Measurements from ENCODE around the gene MMP24.
A peak's percentile ranks its signal among the peaks of the same experiment; 100 is the strongest.
"Not testable (repeated sequence)": the region's sequence is repeated elsewhere in the genome, so short reads cannot be mapped to it uniquely, and the experiment has no call there.

MMP24 gene

DNA sequence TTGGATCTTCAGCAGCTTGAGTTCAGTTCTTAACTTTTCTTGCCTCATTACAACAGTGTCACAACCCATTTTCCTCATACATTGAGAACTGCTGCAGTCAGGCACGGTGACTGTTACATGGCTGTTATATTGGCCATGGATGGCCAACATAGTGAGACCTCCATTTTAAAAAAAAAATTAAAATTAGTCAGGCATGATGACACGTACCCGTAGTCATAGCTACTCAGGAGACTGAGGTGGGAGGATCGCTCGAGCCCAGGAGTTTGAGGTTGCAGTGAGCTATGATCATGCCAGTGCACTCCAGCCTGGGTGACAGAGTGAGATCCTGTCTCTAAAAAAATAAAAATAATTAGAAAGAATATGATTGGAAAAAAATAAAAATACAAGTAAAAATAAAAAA, 9.9 kb upstream of the MMP24 start:
- no peak for DNase-seq (ENCODE audit: low spot score)

GRCh38 chr20:35223941-35224340, 2.5 kb upstream of the MMP24 start:
- no peak for DNase-seq (ENCODE audit: low spot score)

- DNase-seq (ENCODE audit: low spot score) = no peak
Observed at GRCh38 chr20:35224536-35224935, 2.0 kb upstream of the MMP24 start.

GRCh38 chr20:35225319-35226125, 968 bp upstream of the MMP24 start:
- no peak for DNase-seq (ENCODE audit: low spot score)

DNA sequence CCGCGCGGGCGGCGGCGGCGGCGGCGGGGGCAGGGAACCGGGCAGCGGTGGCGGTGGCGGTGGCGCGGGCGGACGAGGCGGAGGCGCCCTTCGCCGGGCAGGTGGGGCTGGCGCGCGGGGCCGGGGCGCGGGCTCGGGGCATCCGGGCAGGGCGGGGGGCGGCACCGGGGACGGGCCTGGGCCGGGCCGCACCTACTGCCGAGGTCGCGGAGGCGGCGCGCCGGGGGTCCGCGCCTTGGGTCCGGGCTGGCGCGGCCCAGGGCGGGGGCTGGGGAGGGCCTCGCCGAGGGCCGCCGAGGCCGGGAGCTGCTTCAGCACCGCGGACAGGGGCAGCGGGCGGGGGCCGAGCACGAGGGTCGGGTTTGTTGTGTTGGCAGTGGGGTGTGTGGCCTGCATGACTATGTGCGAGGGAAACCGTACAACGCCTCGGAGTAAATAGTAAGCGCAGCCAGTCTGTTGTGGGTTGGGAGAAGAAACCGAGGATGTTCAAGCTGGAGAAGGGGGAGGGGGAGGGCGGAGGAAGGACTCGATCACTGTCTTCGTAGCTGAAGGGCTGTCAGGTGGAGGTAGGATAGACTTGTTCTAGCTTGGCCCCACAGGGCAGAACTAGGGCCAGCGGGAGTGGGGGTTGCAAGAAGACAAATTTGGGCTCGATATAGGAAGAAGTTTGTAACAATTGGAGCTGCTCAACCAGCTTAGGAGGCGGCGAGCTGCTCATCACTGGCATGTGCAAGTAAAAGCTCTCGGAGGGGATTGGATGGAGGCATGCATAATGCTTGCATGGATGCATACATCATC, 593 bp downstream of the MMP24 start:
- peak; percentile 38 for DNase-seq (ENCODE audit: low spot score)

GRCh38 chr20:35232575-35232974, 6.1 kb downstream of the MMP24 start:
- DNase-seq (ENCODE audit: low spot score) = no peak

DNA sequence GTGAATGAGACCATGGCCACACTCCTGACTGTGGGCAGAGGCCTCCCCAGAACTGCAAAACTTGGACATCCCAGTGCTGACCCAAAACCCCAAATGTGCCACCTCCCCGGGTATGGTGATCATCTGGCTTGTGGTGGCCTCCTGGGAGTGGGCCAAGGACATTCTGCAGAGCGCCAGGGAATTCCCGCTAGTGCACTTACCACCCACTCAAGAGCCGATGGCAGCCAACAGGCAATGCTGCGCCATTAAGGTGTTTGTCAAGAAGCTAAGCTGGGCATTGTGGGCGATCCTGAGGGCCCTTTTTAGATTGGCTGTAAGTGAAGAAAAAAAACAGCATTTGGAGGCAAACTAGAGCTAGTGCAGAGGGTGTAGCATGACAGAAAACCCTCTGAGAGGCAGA, 9.4 kb downstream of the MMP24 start:
- DNase-seq (ENCODE audit: low spot score) = no peak

GRCh38 chr20:35237486-35237885, 11.0 kb downstream of the MMP24 start:
- DNase-seq (ENCODE audit: low spot score) = no peak

- DNase-seq (ENCODE audit: low spot score) = no peak
Observed at GRCh38 chr20:35238170-35238569, 11.7 kb downstream of the MMP24 start.

DNA sequence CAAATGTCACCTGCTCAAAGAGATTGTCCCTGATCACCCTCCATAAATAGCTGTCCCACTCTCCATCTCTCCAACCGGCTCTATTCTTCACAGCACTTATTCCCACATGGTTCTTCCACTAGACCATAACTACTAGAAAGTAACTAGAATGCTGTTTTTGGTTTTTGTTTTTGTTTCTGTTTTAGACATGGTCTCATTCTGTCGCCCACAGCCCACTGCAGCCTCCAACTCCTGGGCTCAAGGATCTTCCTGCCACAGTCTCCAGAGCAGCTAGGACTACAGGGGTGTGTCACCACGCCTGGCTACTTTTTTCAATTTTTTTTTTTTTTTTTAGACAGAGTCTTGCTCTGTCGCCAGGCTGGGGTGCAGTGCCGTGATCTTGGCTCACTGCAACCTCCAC, 12.2 kb downstream of the MMP24 start:
- no peak for DNase-seq (ENCODE audit: low spot score)

- no peak for DNase-seq (ENCODE audit: low spot score)
Observed at GRCh38 chr20:35240083-35240810, 13.8 kb downstream of the MMP24 start.

DNA sequence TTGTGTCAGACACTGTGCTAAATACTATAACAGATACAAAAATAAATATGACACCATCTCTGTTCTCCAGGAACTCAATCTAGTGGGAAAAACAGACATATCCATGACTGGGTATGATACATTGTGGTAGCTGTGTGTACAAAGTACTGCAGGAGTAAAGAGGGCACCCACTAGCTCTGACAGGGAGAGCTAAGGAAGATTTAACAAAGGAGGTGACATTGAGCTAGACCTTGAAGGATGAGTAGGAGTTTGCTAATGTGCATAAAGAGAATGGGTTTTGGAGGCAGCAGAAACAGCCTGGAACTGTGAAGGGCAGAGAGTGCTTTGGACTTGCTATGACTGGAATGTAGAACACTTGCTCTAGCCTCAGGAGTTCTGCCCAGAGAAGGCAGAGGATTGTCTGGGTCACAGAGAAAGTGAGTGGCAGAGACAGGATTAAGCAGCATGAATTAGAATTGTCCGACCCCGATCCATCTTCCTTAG, 14.4 kb downstream of the MMP24 start:
- DNase-seq (ENCODE audit: low spot score) = no peak

DNA sequence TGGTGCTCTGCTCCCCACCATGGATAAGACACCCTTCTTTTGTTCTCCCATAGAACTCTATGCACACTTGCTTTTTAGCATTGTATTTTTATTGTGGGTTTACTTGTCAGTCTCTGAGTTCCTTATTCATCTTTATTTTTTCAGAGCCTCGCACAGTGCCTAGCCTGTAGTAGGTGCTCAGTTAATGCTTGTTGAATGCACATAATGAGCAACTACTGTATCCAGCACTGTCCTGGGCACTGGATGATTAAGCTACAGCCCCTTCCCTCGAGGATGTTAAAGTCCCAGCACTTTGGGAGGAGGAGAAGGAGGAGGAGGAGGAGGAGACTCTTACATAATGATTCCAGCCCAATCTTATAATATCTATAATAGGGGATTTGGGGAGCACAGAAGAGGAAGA, 16.8 kb downstream of the MMP24 start:
- DNase-seq (ENCODE audit: low spot score) = no peak

GRCh38 chr20:35243986-35244385, 17.5 kb downstream of the MMP24 start:
- DNase-seq (ENCODE audit: low spot score) = no peak

GRCh38 chr20:35246723-35247122, 20.2 kb downstream of the MMP24 start:
- no peak for DNase-seq (ENCODE audit: low spot score)

GRCh38 chr20:35248641-35249475, 22.4 kb downstream of the MMP24 start:
- no peak for DNase-seq (ENCODE audit: low spot score)

DNA sequence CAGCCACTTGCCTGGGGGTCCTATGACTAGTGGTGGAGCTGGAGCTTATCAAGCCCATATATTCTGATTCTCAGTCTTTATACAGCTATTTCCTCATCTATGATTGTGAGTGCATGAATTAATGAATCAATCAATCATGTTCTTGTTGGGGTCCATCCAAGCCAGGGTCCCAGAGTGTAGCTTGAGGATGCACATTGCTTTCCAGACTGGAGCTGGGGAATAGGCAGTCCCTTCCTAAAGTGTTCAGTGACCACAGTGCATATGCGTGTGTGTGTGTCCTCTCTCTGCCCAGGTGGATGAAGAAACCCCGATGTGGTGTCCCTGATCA, 25.1 kb downstream of the MMP24 start:
- DNase-seq (ENCODE audit: low spot score) = no peak

DNA sequence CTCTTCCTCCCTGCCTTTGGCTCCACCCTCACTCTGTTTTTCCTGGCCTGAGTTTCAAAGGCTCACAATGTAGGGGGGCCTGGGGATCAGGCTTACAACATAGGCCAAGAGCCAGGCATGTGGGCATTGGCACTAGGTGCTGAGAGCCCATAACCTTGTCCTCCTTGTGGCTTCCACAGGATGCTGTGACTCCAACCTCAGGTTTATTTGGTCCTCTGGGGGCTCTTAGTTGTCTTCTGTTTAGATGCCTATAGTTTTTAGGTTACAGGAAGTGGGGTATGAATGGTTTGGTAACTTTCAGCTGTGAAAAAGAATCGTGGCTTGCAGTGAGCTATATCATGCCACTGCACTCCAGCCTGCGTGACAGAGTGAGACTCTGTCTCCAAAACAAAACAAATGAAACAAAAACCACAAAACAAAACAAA, 25.6 kb downstream of the MMP24 start:
- no peak for DNase-seq (ENCODE audit: low spot score)

DNA sequence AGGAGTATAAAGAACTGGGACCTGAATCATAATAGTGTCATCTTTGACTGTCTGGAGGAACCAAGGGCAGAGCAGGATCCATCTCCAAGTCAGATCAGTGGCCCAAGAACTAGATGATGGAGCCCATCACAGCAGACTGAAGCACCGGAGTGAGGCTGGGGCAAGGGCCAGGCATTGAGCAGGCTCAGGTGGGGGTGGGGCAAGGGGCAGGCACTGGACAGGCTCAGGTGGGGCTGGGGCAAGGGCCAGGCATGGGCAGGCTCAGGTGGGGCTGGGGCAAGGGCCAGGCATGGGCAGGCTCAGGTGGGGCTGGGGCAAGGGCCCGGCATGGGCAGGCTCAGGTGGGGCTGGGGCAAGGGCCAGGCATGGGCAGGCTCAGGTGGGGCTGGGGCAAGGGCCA, 26.1 kb downstream of the MMP24 start:
- not testable (repeated sequence) for DNase-seq (ENCODE audit: low spot score)

- DNase-seq (ENCODE audit: low spot score) = no peak
Observed at GRCh38 chr20:35253010-35253409, 26.5 kb downstream of the MMP24 start.

- no peak for DNase-seq (ENCODE audit: low spot score)
Observed at GRCh38 chr20:35254448-35254999, 28.0 kb downstream of the MMP24 start.
